ENCODE data around the gene PHACTR2.
"Not testable (repeated sequence)": the region's sequence is repeated elsewhere in the genome, so short reads cannot be mapped to it uniquely, and the experiment has no call there.

Gene PHACTR2

DNA sequence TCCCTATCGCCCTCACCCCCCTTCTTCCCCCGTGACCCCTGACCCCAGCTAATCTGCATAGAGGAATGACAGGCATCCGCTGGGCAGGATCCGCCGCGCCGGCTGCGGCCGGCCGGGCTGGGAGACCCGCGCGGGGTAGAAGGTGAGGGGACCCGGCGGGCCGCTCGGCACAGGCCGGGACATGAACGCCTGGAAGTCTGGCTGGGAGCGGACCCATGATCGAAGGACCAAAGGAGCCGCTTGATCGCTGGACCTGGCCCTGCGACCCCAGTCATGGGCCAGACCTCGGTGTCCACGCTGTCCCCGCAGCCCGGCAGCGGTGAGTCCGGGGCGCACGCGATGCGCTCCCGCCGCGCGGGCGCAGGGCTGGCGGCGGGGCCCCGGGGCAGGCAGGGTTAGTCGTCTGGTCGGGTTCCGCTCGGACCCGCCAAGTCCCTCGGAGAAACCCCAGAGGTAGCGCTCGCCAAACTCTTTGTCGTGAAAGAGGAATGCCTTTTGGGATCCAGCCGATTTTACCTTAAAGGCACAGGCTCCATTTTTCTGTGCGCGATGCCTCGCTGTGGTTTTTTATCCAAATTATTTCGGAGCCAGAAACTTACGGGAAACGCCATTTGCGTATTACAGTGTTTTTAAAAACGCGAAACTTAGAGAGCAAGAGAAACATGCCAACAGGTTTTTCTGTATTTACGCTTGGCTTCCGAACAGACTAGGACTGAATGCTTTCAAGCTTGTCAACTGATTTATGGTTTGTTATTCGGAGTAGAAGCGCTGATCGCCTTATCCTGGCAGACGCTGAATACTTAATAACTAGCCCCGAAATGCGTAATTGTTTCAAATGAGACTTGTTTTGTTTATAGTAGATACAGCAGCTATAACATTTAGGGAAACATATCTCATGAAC lies at the start of gene PHACTR2:
Gene PHACTR2, plus strand, starts transcription at position 75 of the 901 bp plus-strand sequence. Its CDS starts 199 bp downstream, at position 274.
- DNase-seq: peak; percentile 53

- DNase-seq: no peak
Measured at GRCh38 chr6:143629104-143630080, 48.4 kb upstream of the PHACTR2 start.

DNA sequence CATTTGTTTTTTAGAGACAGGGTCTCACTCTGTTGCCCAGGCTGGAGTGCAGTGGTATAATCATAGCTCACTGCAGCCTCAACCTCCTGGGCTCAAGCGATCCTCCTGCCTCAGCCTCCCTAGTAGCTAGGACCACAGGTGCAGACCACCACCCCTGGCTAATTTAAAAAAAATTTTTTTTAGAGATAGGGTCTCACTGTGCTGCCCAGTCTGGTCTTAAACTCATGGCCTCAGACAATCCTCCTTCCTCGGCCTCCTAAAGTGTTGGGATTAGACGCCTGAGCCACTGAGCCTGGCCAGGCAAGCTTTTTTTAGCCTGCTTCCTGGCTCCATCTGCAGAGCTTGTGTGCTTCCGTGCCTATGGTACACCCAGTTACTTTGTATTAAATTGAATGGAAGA lies 46.6 kb upstream of the PHACTR2 start:
- DNase-seq: not testable (repeated sequence)

DNA sequence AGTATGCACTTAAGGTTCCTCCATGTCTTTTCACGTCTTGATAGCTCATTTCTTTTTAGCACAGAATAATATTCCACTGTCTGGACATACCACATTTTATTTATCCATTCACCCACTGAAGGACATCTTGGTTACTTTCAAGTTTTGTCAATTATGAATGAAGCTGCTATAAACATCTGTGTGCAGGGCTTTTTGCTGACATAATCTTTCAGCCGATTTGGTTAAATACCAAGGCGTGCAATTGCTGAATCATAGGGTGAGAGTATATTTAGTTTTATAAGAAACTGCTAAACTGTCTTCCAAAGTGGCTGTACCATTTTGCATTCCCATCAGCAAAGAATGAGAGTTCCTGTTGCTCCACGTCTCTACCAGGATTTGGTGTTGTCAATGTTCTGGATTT lies 44.9 kb upstream of the PHACTR2 start:
- DNase-seq: no peak

- no peak for DNase-seq
Measured at GRCh38 chr6:143634486-143634885, 43.3 kb upstream of the PHACTR2 start.

- no peak for DNase-seq
Measured at GRCh38 chr6:143637691-143638090, 40.1 kb upstream of the PHACTR2 start.

DNA sequence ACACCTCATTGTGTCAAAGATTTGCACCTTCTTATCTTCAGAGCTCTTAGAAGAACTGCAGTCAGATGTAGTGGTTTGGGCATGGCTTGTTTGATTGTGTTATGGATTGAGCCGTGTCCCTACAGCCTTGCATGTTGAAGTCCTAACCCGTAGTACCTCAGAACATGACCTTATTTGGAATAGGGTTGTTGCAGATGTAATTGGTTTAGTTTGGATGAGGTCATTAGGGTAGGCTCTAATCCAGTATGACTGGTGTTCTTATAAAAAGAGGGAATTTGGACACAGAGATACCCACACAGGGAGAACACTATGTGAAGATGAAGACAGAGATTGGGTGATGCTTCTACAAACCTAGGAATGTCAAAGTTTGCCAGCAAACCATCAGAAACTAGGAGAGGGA lies 35.4 kb upstream of the PHACTR2 start:
- DNase-seq: no peak

DNA sequence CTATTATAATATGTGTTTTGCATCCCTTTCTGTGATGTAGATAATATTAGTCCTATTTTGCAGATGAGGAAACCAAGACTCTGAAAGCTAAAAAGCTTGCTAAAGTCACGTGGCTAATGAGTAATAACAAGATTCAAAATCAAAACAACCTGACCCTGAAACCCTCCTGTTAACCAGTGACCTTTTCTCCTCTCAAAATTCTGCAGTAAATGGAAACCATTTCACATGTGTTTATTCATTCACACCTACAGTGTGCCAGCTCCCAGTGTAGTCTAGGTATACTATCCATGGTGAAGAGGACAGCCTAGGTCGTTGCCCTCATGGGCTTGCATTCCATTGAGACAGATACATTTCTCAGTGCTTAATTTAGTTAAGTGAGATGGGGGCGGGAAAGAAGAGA lies 30.6 kb upstream of the PHACTR2 start:
- DNase-seq: no peak

DNA sequence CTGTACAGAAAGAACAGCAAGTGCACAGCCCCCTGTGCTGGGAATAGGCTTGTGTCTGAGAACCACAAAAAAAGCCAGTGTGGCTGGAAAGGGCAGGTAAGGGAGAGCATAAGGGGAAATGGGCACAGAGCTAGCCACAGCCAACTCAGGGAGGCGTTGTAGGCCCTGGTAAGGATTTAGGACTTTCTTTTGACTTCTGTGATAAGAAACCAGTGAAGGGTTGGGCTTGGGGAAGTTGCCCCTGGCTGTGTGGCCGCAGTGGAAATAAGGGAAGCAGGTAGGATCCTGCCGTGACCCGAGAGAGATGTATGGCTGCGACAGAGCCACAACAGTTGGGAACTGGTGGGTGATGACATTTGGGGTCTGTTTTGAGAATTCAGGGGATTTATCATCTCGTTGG lies 30.0 kb upstream of the PHACTR2 start:
- DNase-seq: no peak

DNA sequence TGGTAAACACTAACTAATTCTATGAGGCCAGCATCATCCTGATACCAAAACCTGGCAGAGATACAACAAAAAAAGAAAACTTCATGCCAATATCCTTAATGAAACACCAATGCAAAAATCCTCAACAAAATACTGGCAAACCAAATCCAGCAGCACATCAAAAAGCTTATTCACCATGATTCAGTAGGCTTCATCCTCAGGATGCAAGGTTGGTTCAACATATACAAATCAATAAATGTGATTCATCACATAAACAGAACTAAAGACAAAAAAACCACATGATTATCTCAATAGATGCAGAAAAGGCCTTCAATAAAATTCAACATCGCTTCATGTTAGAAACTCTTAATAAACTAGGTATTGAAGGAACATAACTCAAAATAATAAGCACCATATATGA lies 28.4 kb upstream of the PHACTR2 start:
- not testable (repeated sequence) for DNase-seq

- DNase-seq: not testable (repeated sequence)
Measured at GRCh38 chr6:143651328-143651727, 26.4 kb upstream of the PHACTR2 start.

- DNase-seq: no peak
Measured at GRCh38 chr6:143652841-143653331, 24.9 kb upstream of the PHACTR2 start.

DNA sequence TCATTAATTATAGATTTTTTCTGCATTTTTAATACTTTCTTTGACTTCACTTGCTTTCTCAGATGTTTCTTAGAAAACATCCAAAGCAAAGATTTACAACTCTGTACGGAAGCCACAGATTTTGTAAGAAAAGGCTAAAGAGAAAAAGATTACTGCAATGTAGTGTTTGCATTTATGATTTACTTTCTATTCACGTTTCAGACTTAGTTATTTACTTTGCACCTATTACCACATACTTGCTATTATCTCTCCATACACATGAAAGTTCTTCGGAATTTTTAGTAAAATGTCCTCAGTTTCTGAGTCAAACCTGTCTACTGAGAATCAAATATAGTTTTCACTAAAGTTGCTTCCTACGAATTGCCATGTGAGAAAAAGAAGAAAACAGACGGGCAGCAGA lies 22.2 kb upstream of the PHACTR2 start:
- no peak for DNase-seq

- no peak for DNase-seq
Measured at GRCh38 chr6:143656026-143656425, 21.7 kb upstream of the PHACTR2 start.

- DNase-seq: no peak
Measured at GRCh38 chr6:143657809-143658208, 20.0 kb upstream of the PHACTR2 start.

DNA sequence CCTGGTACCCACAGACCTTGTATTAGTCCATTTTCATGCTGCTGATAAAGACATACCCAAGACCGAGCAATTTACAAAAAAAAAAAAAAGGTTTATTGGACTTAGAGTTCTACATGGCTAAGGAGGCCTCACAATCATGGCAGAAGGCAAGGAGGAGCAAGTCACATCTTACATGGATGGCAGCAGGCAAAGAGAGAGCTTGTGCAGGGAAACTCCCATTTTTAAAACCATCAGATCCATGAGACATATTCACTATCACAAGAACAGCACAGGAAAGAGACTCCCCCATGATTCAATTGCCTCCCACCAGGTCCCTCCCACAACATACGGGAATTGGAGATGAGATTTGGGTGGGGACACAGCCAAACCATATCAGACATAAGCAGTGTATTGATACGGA lies 17.6 kb upstream of the PHACTR2 start:
- DNase-seq: not testable (repeated sequence)

DNA sequence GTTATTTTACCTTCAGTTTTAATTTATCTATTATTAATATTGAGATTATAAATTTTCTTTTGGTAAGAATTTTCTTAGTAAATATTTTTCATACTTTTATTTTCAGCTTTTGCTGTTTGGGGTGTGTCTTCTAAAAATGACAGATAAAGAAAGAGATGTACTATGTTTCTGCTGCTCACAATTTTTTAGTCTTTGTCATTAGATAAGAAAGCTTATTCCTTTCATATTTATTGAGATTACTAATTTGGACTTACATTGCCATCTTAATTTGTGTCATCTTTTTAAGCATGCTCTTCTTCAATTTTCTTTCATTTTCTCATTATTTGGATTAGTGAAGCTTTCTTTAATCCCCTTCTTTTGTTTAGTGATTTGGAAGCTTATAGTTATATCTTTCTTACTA lies 13.6 kb upstream of the PHACTR2 start:
- DNase-seq: no peak

GRCh38 chr6:143666007-143666406 lies 11.8 kb upstream of the PHACTR2 start:
- DNase-seq: not testable (repeated sequence)

DNA sequence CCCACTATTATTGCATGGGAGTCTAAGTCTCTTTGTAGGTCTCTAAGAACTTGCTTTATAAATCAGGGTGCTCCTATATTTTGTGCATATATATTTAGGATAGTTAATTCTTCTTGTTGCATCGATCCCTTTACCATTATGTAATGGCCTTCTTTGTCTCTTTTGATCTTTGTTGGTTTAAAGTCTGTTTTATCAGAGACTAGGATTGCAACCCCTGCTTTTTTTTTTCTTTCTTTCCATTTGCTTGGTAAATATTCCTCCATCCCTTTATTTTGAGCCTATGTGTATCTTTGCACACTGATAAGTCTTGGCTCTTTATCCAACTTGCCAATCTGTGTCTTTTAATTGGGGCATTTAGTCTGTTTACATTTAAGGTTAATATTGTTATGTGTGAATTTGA lies 8.3 kb upstream of the PHACTR2 start:
- not testable (repeated sequence) for DNase-seq

DNA sequence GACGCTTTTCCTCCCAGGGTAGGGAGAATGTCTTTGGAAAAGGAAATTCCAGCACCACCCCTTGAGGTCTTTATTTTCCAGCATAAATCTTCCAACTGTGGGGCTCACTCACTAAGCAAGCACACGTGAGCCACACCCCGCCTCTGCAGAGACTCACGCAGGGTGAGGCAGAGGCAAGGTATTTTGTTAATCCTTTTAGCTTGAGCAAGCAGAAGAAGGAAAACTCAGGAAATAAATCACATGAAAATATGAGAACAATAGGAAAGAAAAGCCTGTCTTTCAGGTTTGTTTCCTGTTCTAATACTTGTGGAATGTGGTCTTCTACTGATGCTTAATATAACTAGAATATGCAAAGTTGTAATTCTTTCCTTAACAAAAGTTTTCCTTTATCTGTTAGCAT lies 4.1 kb upstream of the PHACTR2 start:
- DNase-seq: no peak

DNA sequence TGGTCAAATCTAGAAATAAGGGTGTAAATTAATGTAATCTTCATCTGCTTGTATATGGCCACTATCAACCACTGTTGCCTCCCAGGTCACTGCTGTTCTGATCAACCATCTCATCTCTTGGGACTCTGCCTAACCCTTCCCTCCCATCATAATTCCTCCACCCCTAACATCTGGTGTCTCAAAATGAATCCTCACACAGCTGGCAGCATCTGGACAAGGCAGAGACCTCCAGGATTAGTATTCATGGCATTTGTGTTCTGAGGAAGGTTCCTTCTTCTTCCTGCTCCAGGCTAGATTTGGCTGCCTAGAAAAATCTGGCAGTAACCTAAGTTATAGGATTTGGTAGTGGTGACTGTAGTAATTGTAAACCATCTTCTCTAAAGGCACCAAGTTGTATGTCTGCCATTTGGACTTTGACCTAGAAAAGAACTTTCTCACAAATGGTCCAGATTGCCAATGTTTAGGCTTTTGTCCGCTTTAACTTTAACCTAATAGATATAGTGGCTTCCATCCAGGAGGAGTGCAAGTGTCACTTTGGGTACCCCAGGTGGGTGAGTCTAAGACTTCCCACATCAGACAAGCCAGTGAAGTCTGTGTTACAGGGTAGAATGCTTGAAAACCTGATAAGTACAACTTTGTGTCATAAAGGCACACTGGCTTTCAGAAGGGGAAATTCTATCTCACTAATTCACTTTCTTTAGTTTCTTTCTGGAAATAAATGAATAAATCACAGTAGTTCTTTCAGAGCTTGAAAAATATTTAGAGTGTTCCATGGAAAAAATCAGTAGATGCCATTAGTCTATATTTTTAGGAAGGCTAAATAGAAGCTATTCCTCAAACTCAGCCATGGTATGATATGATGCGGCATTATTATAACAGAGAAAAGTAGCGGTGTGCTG lies 3.0 kb upstream of the PHACTR2 start:
- DNase-seq: no peak

- no peak for DNase-seq
Measured at GRCh38 chr6:143675382-143675900, 2.3 kb upstream of the PHACTR2 start.

Data from stimulated activated CD8-positive, alpha-beta memory T cell treated with anti-CD3 and anti-CD28 coated beads, Interleukin-4, amount 100 ng/mL, for 48 hours (primary cell).